ENCODE data around the gene KANK2. TPM values are rescaled to one million over a fixed set of nuclear protein-coding genes. Genes with fewer than 3 reads are reported as not detected.

KANK2 gene
- total and polyA plus RNA-seq, 2 of the 13 experiments (the other 11 are each of a cell fraction or from before 2014, with no cell fraction given): 5.7 to 12.9 TPM

- TF ChIP-seq FLYWCH1 (CRISPR knock-in tag; IDR thresholded peaks at IDR 0.05) (no peak), SP2 (CRISPR knock-in tag; IDR thresholded peaks at IDR 0.05) (peak; percentile 99), ZNF761 (CRISPR knock-in tag; conservative IDR thresholded peaks at IDR 0.05) (no peak), ATAD3A (CRISPR knock-in tag; IDR thresholded peaks at IDR 0.05) (no peak), TBP (CRISPR knock-in tag; IDR thresholded peaks at IDR 0.05) (no peak), ERF (CRISPR knock-in tag; IDR thresholded peaks at IDR 0.05) (peak; percentile 30; the same call in 1 of the 2 replicates), KLF12 (CRISPR knock-in tag; IDR thresholded peaks at IDR 0.05; ENCODE audit: borderline replicate concordance) (no peak; the same call in 1 of the 2 replicates), ZFYVE20 (CRISPR knock-in tag; IDR thresholded peaks at IDR 0.05; ENCODE audit: borderline replicate concordance, low read depth) (peak; percentile 76; the same call in 1 of the 2 replicates), ZNF547 (CRISPR knock-in tag; IDR thresholded peaks at IDR 0.05) (no peak), HHEX (CRISPR knock-in tag; IDR thresholded peaks at IDR 0.05) (no peak), USF2 (IDR thresholded peaks at IDR 0.05; ENCODE audit: low read depth, low read length) (no peak), USF2 (CRISPR knock-in tag; IDR thresholded peaks at IDR 0.05; ENCODE audit: borderline replicate concordance) (no peak), ZNF264 (CRISPR knock-in tag; IDR thresholded peaks at IDR 0.05) (0 out of 2 replicates have a peak, but pooled peaks have one; percentile 28), SNAPC5 (CRISPR knock-in tag; IDR thresholded peaks at IDR 0.05; ENCODE audit: borderline replicate concordance) (no peak), REL (CRISPR knock-in tag; conservative IDR thresholded peaks at IDR 0.05) (peak; percentile 66; the same call in 1 of the 2 replicates), NFATC3 (CRISPR knock-in tag; IDR thresholded peaks at IDR 0.05) (no peak), SKI (IDR thresholded peaks at IDR 0.05; ENCODE audit: partially characterized antibody) (no peak), MTF1 (CRISPR knock-in tag; IDR thresholded peaks at IDR 0.05) (no peak), BRD4 (CRISPR knock-in tag; IDR thresholded peaks at IDR 0.05) (peak; percentile 85; the same call in 1 of the 2 replicates), CENPBD1 (CRISPR knock-in tag; IDR thresholded peaks at IDR 0.05; ENCODE audit: borderline replicate concordance, low read depth) (no peak), THAP11 (CRISPR knock-in tag; IDR thresholded peaks at IDR 0.05) (peak; percentile 45; the same call in 1 of the 2 replicates), SRY (CRISPR knock-in tag; IDR thresholded peaks at IDR 0.05) (peak; percentile 31; the same call in 1 of the 2 replicates), HMG20B (CRISPR knock-in tag; conservative IDR thresholded peaks at IDR 0.05) (no peak), FIP1L1 (IDR thresholded peaks at IDR 0.05; ENCODE audit: borderline replicate concordance, insufficient read depth, low read depth, low read length) (no peak), SIX4 (CRISPR knock-in tag; IDR thresholded peaks at IDR 0.05) (no peak; the same call in 1 of the 2 replicates), FOXO1 (CRISPR knock-in tag; IDR thresholded peaks at IDR 0.05) (no peak), ZNF33A (CRISPR knock-in tag; IDR thresholded peaks at IDR 0.05; ENCODE audit: borderline replicate concordance) (no peak), ZNF263 (CRISPR knock-in tag; IDR thresholded peaks at IDR 0.05) (no peak), ONECUT2 (CRISPR knock-in tag; IDR thresholded peaks at IDR 0.05) (no peak), KLF16 (CRISPR knock-in tag; IDR thresholded peaks at IDR 0.05) (peak in 1 of 2 experiments; percentile 74; a peak in 1 of 4 replicates), ZBTB21 (CRISPR knock-in tag; IDR thresholded peaks at IDR 0.05) (no peak)
Observed at GRCh38 chr19:11155373-11156120, 41.8 kb downstream of the KANK2 start, which contains the start of gene SPC24 (continued).

Data from HepG2 (cell line).